OCI-LY1 (cell line): ENCODE data around the gene GNG2.

ENCODE experiments used
- EZH2 ChIP-seq: fragments of 200-600 bp; sonication (generic), shearing (Covaris generic); IDR thresholded peaks from 2 replicates; pipeline ENCODE4 v1.8.0; 2017; ENCODE audit warnings: borderline replicate concordance, mixed run types, mild to moderate bottlenecking, antibody characterized with exemption, low read length, moderate library complexity, mixed read lengths
- TF ChIP-seq, protein P1 (sequence below): fragments of 200-600 bp; sonication (generic), shearing (Covaris generic); IDR thresholded peaks from 2 replicates; pipeline ENCODE4 v1.5.1; 2017; ENCODE audit warnings: mild to moderate bottlenecking, antibody characterized with exemption, low read length, moderate library complexity, mixed read lengths

DNA sequence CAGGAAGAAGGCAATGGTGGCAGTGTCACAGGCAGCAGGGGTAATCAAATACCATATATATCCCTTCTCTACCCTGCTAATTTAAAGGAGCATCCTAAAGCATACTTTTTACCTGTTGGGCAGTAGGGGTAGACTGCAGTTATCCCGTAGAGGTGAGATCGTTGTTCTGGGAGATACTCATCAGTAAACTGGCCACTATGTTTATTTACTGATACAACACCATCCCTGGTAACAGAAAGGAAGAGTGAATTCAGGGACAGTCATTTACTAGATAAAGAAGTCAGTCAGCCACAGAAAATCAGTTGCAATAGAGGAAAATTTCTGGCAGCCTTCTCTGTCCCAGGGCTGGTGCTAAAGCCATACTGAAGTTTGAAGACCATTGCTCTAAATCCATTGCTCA lies 145.2 kb downstream of the GNG2 start:
- TF ChIP-seq, protein P1, sequence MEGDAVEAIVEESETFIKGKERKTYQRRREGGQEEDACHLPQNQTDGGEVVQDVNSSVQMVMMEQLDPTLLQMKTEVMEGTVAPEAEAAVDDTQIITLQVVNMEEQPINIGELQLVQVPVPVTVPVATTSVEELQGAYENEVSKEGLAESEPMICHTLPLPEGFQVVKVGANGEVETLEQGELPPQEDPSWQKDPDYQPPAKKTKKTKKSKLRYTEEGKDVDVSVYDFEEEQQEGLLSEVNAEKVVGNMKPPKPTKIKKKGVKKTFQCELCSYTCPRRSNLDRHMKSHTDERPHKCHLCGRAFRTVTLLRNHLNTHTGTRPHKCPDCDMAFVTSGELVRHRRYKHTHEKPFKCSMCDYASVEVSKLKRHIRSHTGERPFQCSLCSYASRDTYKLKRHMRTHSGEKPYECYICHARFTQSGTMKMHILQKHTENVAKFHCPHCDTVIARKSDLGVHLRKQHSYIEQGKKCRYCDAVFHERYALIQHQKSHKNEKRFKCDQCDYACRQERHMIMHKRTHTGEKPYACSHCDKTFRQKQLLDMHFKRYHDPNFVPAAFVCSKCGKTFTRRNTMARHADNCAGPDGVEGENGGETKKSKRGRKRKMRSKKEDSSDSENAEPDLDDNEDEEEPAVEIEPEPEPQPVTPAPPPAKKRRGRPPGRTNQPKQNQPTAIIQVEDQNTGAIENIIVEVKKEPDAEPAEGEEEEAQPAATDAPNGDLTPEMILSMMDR, result no peak
- no peak for TF ChIP-seq EZH2
